H9 (cell line): ENCODE results near the gene LACTB. TPM values are rescaled to one million over a fixed set of nuclear protein-coding genes. Genes with fewer than 3 reads are reported as not detected.
A peak's percentile ranks its signal among the peaks of the same experiment; 100 is the strongest.

Experiments used
- DNase-seq: peaks from one replicate; pipeline ENCODE4 v3.0.0-alpha.2; 2017
- H2AFZ ChIP-seq: one replicate; pipeline ENCODE4 v1.6.1; 2013; ENCODE audit warnings: mild to moderate bottlenecking, low read length, control low read depth, moderate library complexity
- H2AK5ac ChIP-seq: 2 replicates; pipeline ENCODE4 v1.6.1; 2013; ENCODE audit warnings: low read length, control low read depth, mixed read lengths; ENCODE audit not compliant: insufficient read length
- H2BK120ac ChIP-seq: one replicate; pipeline ENCODE4 v1.6.1; 2013; ENCODE audit warnings: low read depth, mild to moderate bottlenecking, low read length, control low read depth, inconsistent platforms; ENCODE audit not compliant: poor library complexity, severe bottlenecking
- H2BK12ac ChIP-seq: 2 replicates; pipeline ENCODE4 v1.6.1; 2013; ENCODE audit warnings: low read length, control low read depth, mixed read lengths, low read depth; ENCODE audit not compliant: insufficient read length
- H2BK15ac ChIP-seq: 2 replicates; pipeline ENCODE4 v1.6.1; 2013; ENCODE audit warnings: low read depth, low read length, control low read depth
- H2BK20ac ChIP-seq: one replicate; pipeline ENCODE4 v1.6.1; 2013; ENCODE audit warnings: low read depth, mild to moderate bottlenecking, low read length, control low read depth, inconsistent platforms; ENCODE audit not compliant: poor library complexity, severe bottlenecking
- H2BK5ac ChIP-seq: 2 replicates; pipeline ENCODE4 v1.6.1; 2013; ENCODE audit warnings: low read length, control low read depth, mixed read lengths; ENCODE audit not compliant: insufficient read length
- H3K14ac ChIP-seq: 2 replicates; pipeline ENCODE4 v1.6.1; 2013; ENCODE audit warnings: low read length, control low read depth; ENCODE audit not compliant: insufficient read depth
- H3K18ac ChIP-seq: 2 replicates; pipeline ENCODE4 v1.6.1; 2013; ENCODE audit warnings: low read depth, mild to moderate bottlenecking, mixed read lengths, low read length, control low read depth; ENCODE audit not compliant: insufficient read length
- H3K23ac ChIP-seq: 2 replicates; pipeline ENCODE4 v1.6.1; 2013; ENCODE audit warnings: low read length, control low read depth, mixed read lengths, low read depth; ENCODE audit not compliant: insufficient read length
- H3K23me2 ChIP-seq: 2 replicates; pipeline ENCODE4 v1.6.1; 2013; ENCODE audit warnings: low read depth, mild to moderate bottlenecking, mixed read lengths, low read length, control low read depth; ENCODE audit not compliant: insufficient read length, poor library complexity, severe bottlenecking
- H3K27ac ChIP-seq: 2 replicates; pipeline ENCODE4 v1.5.1; 2013; ENCODE audit warnings: low read length, control low read depth, mixed read lengths, low read depth; ENCODE audit not compliant: insufficient read length
- H3K27me3 ChIP-seq: 2 replicates; pipeline ENCODE4 v1.6.1; 2013; ENCODE audit warnings: low read length, control low read depth, inconsistent platforms; ENCODE audit not compliant: insufficient read depth
- H3K4ac ChIP-seq: 2 replicates; pipeline ENCODE4 v1.6.1; 2013; ENCODE audit warnings: low read depth, mild to moderate bottlenecking, control low read depth, inconsistent platforms, low read length, moderate library complexity
- H3K4me1 ChIP-seq: 2 replicates; pipeline ENCODE4 v1.6.1; 2013; ENCODE audit warnings: low read length, control low read depth, inconsistent platforms; ENCODE audit not compliant: insufficient read depth
- H3K4me2 ChIP-seq: 2 replicates; pipeline ENCODE4 v1.6.1; 2013; ENCODE audit warnings: low read length, control low read depth, mixed read lengths; ENCODE audit not compliant: insufficient read length, insufficient read depth
- H3K56ac ChIP-seq: 2 replicates; pipeline ENCODE4 v1.6.1; 2013; ENCODE audit warnings: low read depth, mild to moderate bottlenecking, mixed read lengths, low read length, control low read depth; ENCODE audit not compliant: insufficient read length
- H3K79me1 ChIP-seq: 2 replicates; pipeline ENCODE4 v1.6.1; 2013; ENCODE audit warnings: low read depth, mild to moderate bottlenecking, moderate library complexity, low read length, control low read depth, inconsistent platforms; ENCODE audit not compliant: insufficient read depth, poor library complexity, severe bottlenecking
- H3K79me2 ChIP-seq: 2 replicates; pipeline ENCODE4 v1.6.1; 2013; ENCODE audit warnings: low read length, control low read depth, inconsistent platforms; ENCODE audit not compliant: insufficient read depth
- H3K9ac ChIP-seq: 2 replicates; pipeline ENCODE4 v1.6.1; 2013; ENCODE audit warnings: low read length, control low read depth, mixed read lengths; ENCODE audit not compliant: insufficient read length; ENCODE audit errors: extremely low read depth
- H3K9me3 ChIP-seq: one replicate; pipeline ENCODE4 v1.6.1; 2013; ENCODE audit warnings: low read depth, low read length, inconsistent platforms; ENCODE audit not compliant: control insufficient read depth
- H3T11ph ChIP-seq: one replicate; pipeline ENCODE4 v1.6.1; 2013; ENCODE audit warnings: mild to moderate bottlenecking, low read length, control low read depth, inconsistent platforms
- H4K20me1 ChIP-seq: one replicate; pipeline ENCODE4 v1.6.1; 2013; ENCODE audit not compliant: control insufficient read depth, insufficient read length, insufficient read depth
- H4K5ac ChIP-seq: 2 replicates; pipeline ENCODE4 v1.6.1; 2013; ENCODE audit warnings: low read depth, mild to moderate bottlenecking, mixed read lengths, low read length, control low read depth; ENCODE audit not compliant: insufficient read length
- H4K8ac ChIP-seq: replicated peaks from 2 replicates; pipeline ENCODE4 v1.6.1; 2013; ENCODE audit warnings: low read length, control low read depth, mixed read lengths, low read depth; ENCODE audit not compliant: insufficient read length
- H4K91ac ChIP-seq: 2 replicates; pipeline ENCODE4 v1.6.1; 2013; ENCODE audit warnings: low read depth, mild to moderate bottlenecking, moderate library complexity, mixed read lengths, low read length, control low read depth; ENCODE audit not compliant: insufficient read length
- H3K27ac Mint-ChIP-seq, 3 experiments: 2 replicates in 2 of 3; 3 replicates in 1 of 3; pipeline ENCODE4 v1.8.0; 2020 to 2021; ENCODE audit warnings: mixed read lengths in 3 of 3, mild to moderate bottlenecking in 1 of 3, moderate library complexity in 1 of 3
- H3K27me3 Mint-ChIP-seq: 2 replicates; pipeline ENCODE4 v1.8.0; 2021; ENCODE audit warnings: low read depth, mild to moderate bottlenecking, moderate library complexity, mixed read lengths
- H3K36me3 Mint-ChIP-seq, 3 experiments: 2 replicates in 2 of 3; 3 replicates in 1 of 3; pipeline ENCODE4 v1.8.0; 2020 to 2021; ENCODE audit warnings: low read depth in 3 of 3, mixed read lengths in 3 of 3; ENCODE audit not compliant: insufficient read depth in 1 of 3
- H3K4me1 Mint-ChIP-seq, 2 experiments: 2 replicates each; pipeline ENCODE4 v1.8.0; 2020; ENCODE audit warnings: mixed read lengths in 2 of 2
- H3K4me3 Mint-ChIP-seq, 2 experiments: 2 replicates in 1 of 2; 3 replicates in 1 of 2; pipeline ENCODE4 v1.8.0; 2020 to 2021; ENCODE audit warnings: mild to moderate bottlenecking in 2 of 2, mixed read lengths in 2 of 2, moderate library complexity in 1 of 2
- H3K9me3 Mint-ChIP-seq, 2 experiments: 2 replicates in 1 of 2; 3 replicates in 1 of 2; pipeline ENCODE4 v1.8.0; 2020; ENCODE audit warnings: mild to moderate bottlenecking in 2 of 2, mixed read lengths in 2 of 2, moderate library complexity in 1 of 2
- CTCF ChIP-seq: fragments of 200-600 bp; sonication (generic); conservative IDR thresholded peaks from 3 replicates; pipeline ENCODE4 v1.8.0; 2021; ENCODE audit warnings: antibody characterized with exemption, mild to moderate bottlenecking
- WGBS: extraction: QIAGEN DNeasy Blood & Tissue Kit; methylation state at CpG from one replicate; pipeline ENCODE4 v1.1.7; 2013; ENCODE audit warnings: missing lambda C conversion rate, low lambda C conversion rate, mixed read lengths; ENCODE audit not compliant: insufficient read length; ENCODE audit errors: extremely low coverage; 5-methylcytosine and 5-hydroxymethylcytosine counted together
- total RNA-seq: library from RNA; stranded (reverse); gene quantifications from 2 replicates; pipeline ENCODE4 v1.2.1, GENCODE V29; 2021

LACTB gene
- total RNA-seq, 1 experiment from 2014 or later, result 10.3 TPM

GRCh38 chr15:63088533-63089245 is 33.0 kb upstream of the LACTB start:
- Histone ChIP-seq H2BK5ac (no peak overlapping the region), H3K14ac (no peak overlapping the region; the same call in 1 of the 2 replicates), H3K56ac (no peak overlapping the region), H3K4me2 (no peak overlapping the region), H2BK15ac (no peak overlapping the region), H3K27ac (peak overlapping the region; percentile 43), H3K79me1 (no peaks in the 10 kb centered on the region), H3K4me1 (peaks cover 20% of the 10 kb centered on the region; the same call in 1 of the 2 replicates), H3T11ph (no peak overlapping the region), H4K20me1 (no peaks in the 10 kb centered on the region), H3K23ac (no peak overlapping the region), H3K4ac (no peak overlapping the region), H2AK5ac (no peak overlapping the region), H4K5ac (no peak overlapping the region), H3K27me3 (no peaks in the 10 kb centered on the region), H3K9ac (no peak overlapping the region), H4K91ac (no peak overlapping the region), H3K79me2 (no peaks in the 10 kb centered on the region), H2BK20ac (no peak overlapping the region), H2BK120ac (no peak overlapping the region), H4K8ac (no peak overlapping the region), H2AFZ (no peak overlapping the region), H3K9me3 (no peaks in the 10 kb centered on the region), H3K18ac (peak overlapping the region; percentile 7), H2BK12ac (no peak overlapping the region), H3K23me2 (no peaks in the 10 kb centered on the region)
- no peak for TF ChIP-seq CTCF
- Mint-ChIP-seq H3K9me3 (no peaks in the 10 kb centered on the region; a peak in 1 of 5 replicates), H3K27me3 (no peaks in the 10 kb centered on the region), H3K4me1 (peaks cover 50 to 51% of the 10 kb centered on the region in 2 experiments), H3K4me3 (no peak overlapping the region; a peak in 1 of 5 replicates), H3K36me3 (no peaks in the 10 kb centered on the region; a peak in 1 of 7 replicates), H3K27ac (peak overlapping the region; percentile 76 to 96 (median 90); a peak in 6 of 7 replicates)
- no peak for DNase-seq
- WGBS, result no CpG with 5 or more reads among the region's 6 CpGs
